ENCODE data around the gene TRABD2B. TPM values are rescaled to one million over a fixed set of nuclear protein-coding genes. Genes with fewer than 3 reads are reported as not detected.

TRABD2B gene
- total RNA-seq, 1 donor: not detected

GRCh38 chr1:47745715-47746609 lies 251.2 kb downstream of the TRABD2B start:
- no peaks in the 10 kb centered on the region for H3K9me3 ChIP-seq (ENCODE audit: low read depth, low read length)
- H3K4me1 ChIP-seq (ENCODE audit: insufficient read depth, low read length): no peaks in the 10 kb centered on the region
- no peak overlapping the region for H3K4me3 ChIP-seq (ENCODE audit: low read length)
- no peaks in the 10 kb centered on the region for H3K27me3 ChIP-seq (ENCODE audit: insufficient read depth, low read length)

- no peaks in the 10 kb centered on the region for H3K9me3 ChIP-seq (ENCODE audit: low read depth, low read length)
- H3K4me3 ChIP-seq (ENCODE audit: low read length): no peak overlapping the region
- peaks cover 9% of the 10 kb centered on the region for H3K27me3 ChIP-seq (ENCODE audit: insufficient read depth, low read length)
- no peaks in the 10 kb centered on the region for H3K4me1 ChIP-seq (ENCODE audit: insufficient read depth, low read length)
Measured at GRCh38 chr1:47742890-47743760, 254.1 kb downstream of the TRABD2B start.

- Histone ChIP-seq H3K27me3 (ENCODE audit: insufficient read depth, low read length) (peaks cover 22% of the 10 kb centered on the region), H3K9me3 (ENCODE audit: low read depth, low read length) (no peaks in the 10 kb centered on the region), H3K4me1 (ENCODE audit: insufficient read depth, low read length) (no peaks in the 10 kb centered on the region), H3K4me3 (ENCODE audit: low read length) (no peak overlapping the region)
Measured at GRCh38 chr1:47738560-47739182, 258.5 kb downstream of the TRABD2B start.

DNA sequence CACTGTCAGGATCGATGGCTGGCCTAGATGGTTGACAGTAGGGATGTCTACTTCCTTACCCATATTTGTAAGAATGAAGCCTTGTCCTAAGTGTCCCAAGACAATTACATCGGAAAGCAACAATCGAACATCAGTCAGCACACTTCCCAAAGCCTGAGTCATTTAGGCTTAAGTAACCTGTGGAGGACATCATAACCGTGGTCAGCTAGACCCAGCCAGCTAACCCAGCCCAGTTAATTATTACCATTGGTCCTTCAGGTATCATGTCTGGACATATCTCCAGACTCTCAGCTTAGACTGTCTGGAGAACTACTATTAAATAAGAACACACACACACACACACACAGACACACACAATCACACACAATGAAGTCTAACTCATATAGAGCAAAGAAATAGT lies 264.7 kb downstream of the TRABD2B start:
- Histone ChIP-seq H3K27me3 (ENCODE audit: insufficient read depth, low read length) (peaks cover 16% of the 10 kb centered on the region), H3K4me1 (ENCODE audit: insufficient read depth, low read length) (no peaks in the 10 kb centered on the region), H3K9me3 (ENCODE audit: low read depth, low read length) (no peaks in the 10 kb centered on the region), H3K4me3 (ENCODE audit: low read length) (no peak overlapping the region)

DNA sequence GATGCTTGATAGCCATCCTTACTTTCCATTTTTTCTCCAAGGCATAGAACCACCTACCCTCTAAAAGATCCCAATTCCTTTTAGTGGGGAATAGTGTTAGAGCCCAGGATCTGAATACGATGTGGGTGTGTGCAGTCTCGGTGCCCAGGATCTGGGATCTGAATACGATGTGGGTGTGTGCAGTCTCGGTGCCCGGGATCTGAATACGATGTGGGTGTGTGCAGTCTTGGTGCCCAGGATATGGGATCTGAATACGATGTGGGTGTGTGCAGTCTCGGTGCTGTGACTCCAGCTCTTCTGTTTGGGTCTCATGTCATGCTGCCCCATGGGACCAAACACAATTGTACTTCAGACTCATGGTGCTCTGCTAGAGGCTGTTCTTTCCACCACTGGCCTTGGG lies 265.5 kb downstream of the TRABD2B start:
- no peaks in the 10 kb centered on the region for H3K9me3 ChIP-seq (ENCODE audit: low read depth, low read length)
- H3K4me1 ChIP-seq (ENCODE audit: insufficient read depth, low read length): no peaks in the 10 kb centered on the region
- peaks cover 18% of the 10 kb centered on the region for H3K27me3 ChIP-seq (ENCODE audit: insufficient read depth, low read length)
- H3K4me3 ChIP-seq (ENCODE audit: low read length): no peak overlapping the region

DNA sequence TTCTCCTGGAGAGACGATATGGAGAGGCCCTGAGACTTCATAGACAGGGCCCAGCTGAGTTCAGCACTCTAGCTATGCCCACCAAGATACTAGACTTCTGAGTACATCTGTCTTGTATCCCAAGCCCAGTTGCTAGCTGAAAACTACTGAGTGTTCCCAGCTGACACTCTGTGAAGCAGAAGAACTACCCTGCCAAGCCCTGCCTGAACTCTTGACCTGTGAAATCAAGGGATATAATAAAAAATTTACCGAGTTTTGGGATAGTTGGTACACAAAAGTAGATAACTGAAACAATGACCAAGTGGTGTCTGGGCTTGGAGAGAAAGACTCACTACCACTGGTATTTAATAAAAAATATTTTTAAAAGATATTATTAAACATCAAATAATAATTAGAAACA lies 267.5 kb downstream of the TRABD2B start:
- no peak overlapping the region for H3K4me3 ChIP-seq (ENCODE audit: low read length)
- H3K27me3 ChIP-seq (ENCODE audit: insufficient read depth, low read length): peaks cover 34% of the 10 kb centered on the region
- peaks cover 6% of the 10 kb centered on the region for H3K4me1 ChIP-seq (ENCODE audit: insufficient read depth, low read length)
- H3K9me3 ChIP-seq (ENCODE audit: low read depth, low read length): no peaks in the 10 kb centered on the region

DNA sequence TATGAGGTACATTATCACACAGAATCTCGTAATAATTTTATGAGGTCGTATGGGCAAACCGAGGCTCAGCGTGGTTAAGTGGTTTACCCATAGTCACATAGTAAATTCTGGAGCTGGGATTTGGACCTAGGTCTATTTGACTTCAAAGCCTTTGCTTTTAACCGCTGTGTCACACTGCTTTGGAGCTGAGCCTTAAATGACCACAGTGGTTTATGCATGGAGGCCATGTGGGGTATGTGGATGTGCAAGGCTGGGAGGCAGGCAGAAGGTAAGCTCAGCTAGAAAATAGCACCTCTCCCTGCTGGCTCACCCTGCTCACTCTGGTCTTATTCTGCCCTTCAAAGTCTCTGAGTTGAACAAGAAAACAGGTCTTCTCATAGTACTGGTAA lies 269.5 kb downstream of the TRABD2B start:
- Histone ChIP-seq H3K4me3 (ENCODE audit: low read length) (no peak overlapping the region), H3K9me3 (ENCODE audit: low read depth, low read length) (no peaks in the 10 kb centered on the region), H3K4me1 (ENCODE audit: insufficient read depth, low read length) (peaks cover 6% of the 10 kb centered on the region), H3K27me3 (ENCODE audit: insufficient read depth, low read length) (peaks cover 34% of the 10 kb centered on the region)

- no peak overlapping the region for H3K4me3 ChIP-seq (ENCODE audit: low read length)
- no peaks in the 10 kb centered on the region for H3K9me3 ChIP-seq (ENCODE audit: low read depth, low read length)
- H3K4me1 ChIP-seq (ENCODE audit: insufficient read depth, low read length): peaks cover 6% of the 10 kb centered on the region
- H3K27me3 ChIP-seq (ENCODE audit: insufficient read depth, low read length): peaks cover 34% of the 10 kb centered on the region
Measured at GRCh38 chr1:47727051-47727696, 270.0 kb downstream of the TRABD2B start.

DNA sequence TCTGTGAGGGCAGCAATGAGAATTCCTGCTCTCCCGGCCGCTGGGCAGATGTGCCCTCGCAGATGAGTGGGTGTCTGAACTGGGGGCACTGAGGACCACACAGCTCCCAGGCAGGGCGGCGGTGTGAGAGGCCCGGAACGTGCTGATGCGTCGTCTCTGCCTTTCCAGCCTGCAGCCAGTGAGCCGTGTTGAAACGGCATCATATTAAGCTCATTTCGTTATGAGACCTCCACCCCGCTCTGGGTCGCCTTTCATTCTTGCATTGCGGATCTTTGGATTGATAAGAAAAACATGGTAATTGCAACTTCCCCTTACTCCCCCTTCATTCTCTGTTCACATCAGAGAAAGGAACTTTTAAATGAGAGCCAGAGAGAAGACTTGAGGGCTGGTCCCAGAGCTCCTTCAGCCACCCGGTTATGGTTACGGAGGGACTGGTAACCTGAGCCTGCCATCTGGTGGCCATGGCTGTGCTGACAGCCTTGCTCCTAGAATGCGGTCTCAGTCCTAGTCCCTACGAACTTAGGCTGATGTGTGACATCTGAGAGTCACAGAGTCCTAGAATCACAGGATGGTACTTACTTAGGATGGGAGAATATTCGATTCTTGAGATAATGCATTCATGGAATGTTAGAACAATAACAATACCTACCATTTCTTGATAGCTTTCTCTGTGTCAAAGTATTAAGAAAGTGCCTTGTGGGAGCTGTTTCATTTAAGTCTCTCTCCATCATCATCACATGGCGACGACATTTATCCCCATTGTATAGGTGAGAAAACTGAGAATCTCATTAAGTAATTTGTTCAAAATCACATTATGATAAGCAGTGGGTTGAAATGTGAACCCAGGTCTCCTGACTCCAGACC lies 271.0 kb downstream of the TRABD2B start:
- Histone ChIP-seq H3K9me3 (ENCODE audit: low read depth, low read length) (no peaks in the 10 kb centered on the region), H3K4me1 (ENCODE audit: insufficient read depth, low read length) (peaks cover 6% of the 10 kb centered on the region), H3K27me3 (ENCODE audit: insufficient read depth, low read length) (peaks cover 34% of the 10 kb centered on the region), H3K4me3 (ENCODE audit: low read length) (no peak overlapping the region)

- Histone ChIP-seq H3K27me3 (ENCODE audit: insufficient read depth, low read length) (peaks cover 34% of the 10 kb centered on the region), H3K4me1 (ENCODE audit: insufficient read depth, low read length) (peaks cover 6% of the 10 kb centered on the region), H3K9me3 (ENCODE audit: low read depth, low read length) (no peaks in the 10 kb centered on the region), H3K4me3 (ENCODE audit: low read length) (no peak overlapping the region)
Measured at GRCh38 chr1:47725511-47725991, 271.6 kb downstream of the TRABD2B start.

GRCh38 chr1:47725000-47725473 lies 272.1 kb downstream of the TRABD2B start:
- Histone ChIP-seq H3K4me1 (ENCODE audit: insufficient read depth, low read length) (peaks cover 6% of the 10 kb centered on the region), H3K4me3 (ENCODE audit: low read length) (no peak overlapping the region), H3K9me3 (ENCODE audit: low read depth, low read length) (no peaks in the 10 kb centered on the region), H3K27me3 (ENCODE audit: insufficient read depth, low read length) (peaks cover 34% of the 10 kb centered on the region)

DNA sequence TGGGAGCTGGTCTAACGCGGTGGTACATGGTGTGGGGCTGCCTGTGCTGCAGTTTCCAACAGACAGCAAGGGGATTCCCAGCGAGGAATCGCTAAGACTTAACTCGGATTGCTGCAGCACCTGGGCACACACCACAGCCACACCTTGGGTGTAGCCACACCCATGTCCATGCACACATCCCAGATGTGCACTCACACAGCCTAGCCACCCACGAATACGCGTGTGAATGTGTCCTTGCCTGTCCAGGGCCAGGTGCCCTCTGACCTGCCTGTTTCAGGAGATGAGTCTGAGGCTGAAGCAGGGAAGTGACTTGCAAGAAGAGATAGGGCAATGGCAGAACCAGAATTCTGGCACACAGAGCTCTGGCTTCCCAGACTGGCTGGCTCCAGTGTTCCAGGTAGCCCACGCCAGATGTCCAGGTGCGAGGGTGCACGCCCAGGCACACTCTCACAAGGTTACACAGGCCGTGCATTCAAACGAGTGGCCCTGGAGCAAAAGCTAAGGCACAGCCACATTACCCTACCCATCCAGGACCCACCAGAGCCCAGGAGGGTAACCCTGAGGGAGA lies 272.7 kb downstream of the TRABD2B start:
- peaks cover 36% of the 10 kb centered on the region for H3K27me3 ChIP-seq (ENCODE audit: insufficient read depth, low read length)

DNA sequence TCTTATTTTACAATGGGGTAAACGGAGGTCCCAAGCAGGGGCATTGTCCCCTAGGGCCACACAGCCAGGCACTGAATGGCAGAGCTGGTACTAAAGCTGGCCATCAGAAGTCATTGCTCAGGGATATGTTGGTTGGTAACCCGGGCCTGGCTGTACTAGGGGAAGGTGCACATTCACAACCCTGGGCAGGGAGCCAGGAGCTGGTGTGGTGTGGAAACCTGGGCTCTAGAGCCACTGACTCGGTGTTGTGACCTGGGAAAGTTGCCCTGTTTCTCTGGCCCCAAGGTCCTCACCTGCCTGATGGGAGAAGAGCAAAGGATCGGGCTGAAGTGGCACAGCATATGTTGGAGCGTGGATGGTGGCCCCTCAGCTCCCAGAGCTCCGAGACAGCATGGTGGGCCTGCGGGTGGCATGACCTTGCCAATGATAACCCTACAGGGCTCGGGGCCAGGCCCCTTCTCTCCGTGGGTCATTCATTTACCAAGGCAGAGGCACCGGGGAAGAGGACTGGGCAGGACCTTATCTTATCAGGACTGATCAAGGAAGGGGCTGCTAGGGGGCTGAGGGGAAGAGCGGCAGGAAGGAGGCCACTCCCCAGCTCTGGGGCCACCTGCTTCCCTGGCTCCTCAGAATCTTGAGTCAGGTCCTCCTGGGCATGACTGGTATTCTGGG lies 274.1 kb downstream of the TRABD2B start:
- Histone ChIP-seq H3K9me3 (ENCODE audit: low read depth, low read length) (no peaks in the 10 kb centered on the region), H3K4me3 (ENCODE audit: low read length) (no peak overlapping the region), H3K27me3 (ENCODE audit: insufficient read depth, low read length) (peaks cover 38% of the 10 kb centered on the region), H3K4me1 (ENCODE audit: insufficient read depth, low read length) (peaks cover 6% of the 10 kb centered on the region)

More for the DNA sequence above, 272.7 kb downstream of the TRABD2B start:
- H3K9me3 ChIP-seq (ENCODE audit: low read depth, low read length): no peaks in the 10 kb centered on the region
- H3K4me3 ChIP-seq (ENCODE audit: low read length): no peak overlapping the region
- H3K4me1 ChIP-seq (ENCODE audit: insufficient read depth, low read length): peaks cover 6% of the 10 kb centered on the region
